ENCODE data around the gene ASB16. TPM values are rescaled to one million over a fixed set of nuclear protein-coding genes. Genes with fewer than 3 reads are reported as not detected.

ASB16 gene
- total and polyA plus RNA-seq, 9 of the 15 experiments (the other 6 are each of a cell fraction or from before 2014, with no cell fraction given), result 0.03 to 0.07 TPM; not detected in 7

DNA sequence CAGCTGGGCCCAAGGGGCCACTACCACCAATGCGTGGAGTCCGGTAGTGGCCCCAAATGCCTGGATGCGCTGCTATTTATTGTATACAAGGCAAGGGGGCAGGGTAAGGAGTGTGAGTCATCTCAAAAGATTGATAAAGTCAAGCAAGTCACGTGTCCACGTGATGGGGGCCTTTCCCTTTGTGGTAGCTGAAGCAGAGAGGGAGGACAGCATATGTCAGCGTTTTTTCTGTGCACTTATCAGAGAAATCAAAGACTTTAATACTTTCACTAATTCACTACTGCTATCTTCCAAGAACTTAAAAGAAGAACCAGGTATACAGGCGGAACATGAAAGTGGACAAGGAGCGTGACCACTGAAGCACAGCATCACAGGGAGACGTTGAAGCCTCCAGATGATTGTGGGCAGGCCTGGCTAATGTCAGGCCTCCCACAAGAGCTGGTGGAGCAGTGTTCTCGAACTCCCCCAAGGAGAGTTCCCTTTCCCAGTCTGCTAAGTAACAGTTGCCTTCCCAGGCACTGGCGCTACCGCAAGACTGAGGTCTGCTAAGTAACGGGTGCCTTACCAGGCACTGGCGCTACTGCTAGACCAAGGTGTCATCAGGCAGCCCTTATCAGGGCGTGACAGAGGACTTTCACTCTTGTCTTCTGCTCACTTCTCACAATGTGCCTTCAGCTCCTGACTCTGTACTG, 10.8 kb upstream of the ASB16 start (continued):
- no peak for TF ChIP-seq IRF9 (tag; IDR thresholded peaks at IDR 0.05)
- TF ChIP-seq BCOR (IDR thresholded peaks at IDR 0.05), result no peak; the same call in 1 of the 2 replicates
- TF ChIP-seq ETV6 (IDR thresholded peaks at IDR 0.05; ENCODE audit: borderline replicate concordance in 1 of 2, low read depth in 2 of 2, low read length in 1 of 2), result no peak
- TF ChIP-seq ETV6 (CRISPR knock-in tag; IDR thresholded peaks at IDR 0.05; ENCODE audit: borderline replicate concordance), result no peak
- no peak for TF ChIP-seq ZNF174 (CRISPR knock-in tag; IDR thresholded peaks at IDR 0.05)
- TF ChIP-seq SNIP1 (IDR thresholded peaks at IDR 0.05; ENCODE audit: low read depth), result no peak
- no peak for TF ChIP-seq ZNF445 (CRISPR knock-in tag; IDR thresholded peaks at IDR 0.05; ENCODE audit: low read depth)
- peak; percentile 62 for TF ChIP-seq MTA2 (IDR thresholded peaks at IDR 0.05; ENCODE audit: low read depth)
- no peak for TF ChIP-seq POLR2G (IDR thresholded peaks at IDR 0.05; ENCODE audit: low read depth, low read length)
- no peak for TF ChIP-seq ZNF232 (CRISPR knock-in tag; IDR thresholded peaks at IDR 0.05)
- peak; percentile 92 for TF ChIP-seq SMARCE1 (IDR thresholded peaks at IDR 0.05)
- TF ChIP-seq ZNF274 (IDR thresholded peaks at IDR 0.05; ENCODE audit: borderline replicate concordance, low read depth, low read length), result no peak
- TF ChIP-seq ATF1 (CRISPR knock-in tag; IDR thresholded peaks at IDR 0.05), result no peak
- TF ChIP-seq ATF1 (tag; IDR thresholded peaks at IDR 0.05), result peak; percentile 79
- peak; percentile 41; the same call in 1 of the 2 replicates for TF ChIP-seq RNF2 (IDR thresholded peaks at IDR 0.05)
- 0 out of 2 replicates have a peak, but pooled peaks have one; percentile 24 for TF ChIP-seq FOXJ2 (tag; IDR thresholded peaks at IDR 0.05)
- TF ChIP-seq MAZ (CRISPR knock-in tag; conservative IDR thresholded peaks at IDR 0.05 in 1 of 2, IDR thresholded peaks at IDR 0.05 in 1 of 2), result peak in 1 of 2 experiments; percentile 70; a peak in 3 of 4 replicates
- TF ChIP-seq HNRNPK (IDR thresholded peaks at IDR 0.05; ENCODE audit: low read depth, low read length, poor library complexity, severe bottlenecking), result no peak
- no peak for TF ChIP-seq HMG20A (CRISPR knock-in tag; conservative IDR thresholded peaks at IDR 0.05)
- peak; percentile 80 for TF ChIP-seq TFAP4 (CRISPR knock-in tag; IDR thresholded peaks at IDR 0.05; ENCODE audit: borderline replicate concordance)
- TF ChIP-seq SMAD1 (IDR thresholded peaks at IDR 0.05; ENCODE audit: low read depth, low read length, partially characterized antibody), result no peak
- TF ChIP-seq ZNF239 (CRISPR knock-in tag; IDR thresholded peaks at IDR 0.05), result peak; percentile 82
- TF ChIP-seq SMARCA4 (IDR thresholded peaks at IDR 0.05), result peak; percentile 82
- TF ChIP-seq, protein P1, sequence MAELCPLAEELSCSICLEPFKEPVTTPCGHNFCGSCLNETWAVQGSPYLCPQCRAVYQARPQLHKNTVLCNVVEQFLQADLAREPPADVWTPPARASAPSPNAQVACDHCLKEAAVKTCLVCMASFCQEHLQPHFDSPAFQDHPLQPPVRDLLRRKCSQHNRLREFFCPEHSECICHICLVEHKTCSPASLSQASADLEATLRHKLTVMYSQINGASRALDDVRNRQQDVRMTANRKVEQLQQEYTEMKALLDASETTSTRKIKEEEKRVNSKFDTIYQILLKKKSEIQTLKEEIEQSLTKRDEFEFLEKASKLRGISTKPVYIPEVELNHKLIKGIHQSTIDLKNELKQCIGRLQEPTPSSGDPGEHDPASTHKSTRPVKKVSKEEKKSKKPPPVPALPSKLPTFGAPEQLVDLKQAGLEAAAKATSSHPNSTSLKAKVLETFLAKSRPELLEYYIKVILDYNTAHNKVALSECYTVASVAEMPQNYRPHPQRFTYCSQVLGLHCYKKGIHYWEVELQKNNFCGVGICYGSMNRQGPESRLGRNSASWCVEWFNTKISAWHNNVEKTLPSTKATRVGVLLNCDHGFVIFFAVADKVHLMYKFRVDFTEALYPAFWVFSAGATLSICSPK (IDR thresholded peaks at IDR 0.05; ENCODE audit: borderline replicate concordance), result no peak
- TF ChIP-seq FOSL1 (tag; conservative IDR thresholded peaks at IDR 0.05), result peak; percentile 98
- TF ChIP-seq FOXP1 (CRISPR knock-in tag; IDR thresholded peaks at IDR 0.05), result peak; percentile 66; the same call in 1 of the 2 replicates
- peak; percentile 40; the same call in 1 of the 2 replicates for TF ChIP-seq POLR2AphosphoS5 (IDR thresholded peaks at IDR 0.05; ENCODE audit: control insufficient read depth, insufficient read depth, low read depth, low read length)
- peak; percentile 90 for TF ChIP-seq MAFG (tag; conservative IDR thresholded peaks at IDR 0.05)
